SU-DHL-6 (cell line): Measurements from ENCODE around the gene ATP6V1G2.

ENCODE experiments used
- H2AFZ ChIP-seq: fragments of 200-600 bp; sonication (generic); 2 replicates; pipeline ENCODE4 v1.6.1; 2014; ENCODE audit warnings: low read depth, mild to moderate bottlenecking, moderate library complexity, mixed read lengths, antibody characterized with exemption, low read length; ENCODE audit not compliant: severe bottlenecking
- H3F3A ChIP-seq: fragments of 200-600 bp; shearing (Covaris generic); 2 replicates; pipeline ENCODE4 v1.6.0; 2016; ENCODE audit warnings: antibody characterized with exemption, mild to moderate bottlenecking; ENCODE audit not compliant: insufficient read depth
- H3K27ac ChIP-seq: fragments of 200-600 bp; sonication (generic); 2 replicates; pipeline ENCODE4 v1.5.1; 2016; ENCODE audit warnings: low read depth, mild to moderate bottlenecking, low read length, moderate library complexity, mixed read lengths
- H3K27me3 ChIP-seq: fragments of 200-600 bp; sonication (generic), shearing (Covaris generic); 2 replicates; pipeline ENCODE4 v1.6.0; 2014; ENCODE audit warnings: mild to moderate bottlenecking, low read length
- H3K36me3 ChIP-seq: fragments of 200-600 bp; sonication (generic); 2 replicates; pipeline ENCODE4 v1.6.1; 2014; ENCODE audit warnings: mild to moderate bottlenecking, low read length, mixed read lengths
- H3K4me2 ChIP-seq: fragments of 300-600, 200-600 bp; shearing (Covaris generic), sonication (generic); 2 replicates; pipeline ENCODE4 v1.6.0; 2014; ENCODE audit warnings: low read length, low read depth, mild to moderate bottlenecking; ENCODE audit not compliant: poor library complexity, severe bottlenecking
- H3K4me3 ChIP-seq: fragments of 200-600 bp; sonication (generic); 2 replicates; pipeline ENCODE4 v1.5.1; 2014; ENCODE audit warnings: antibody characterized with exemption, low read length, mild to moderate bottlenecking, mixed read lengths; ENCODE audit not compliant: insufficient read depth, poor library complexity, severe bottlenecking
- H3K79me2 ChIP-seq: fragments of 200-600 bp; sonication (generic); 2 replicates; pipeline ENCODE4 v1.6.1; 2014; ENCODE audit warnings: mild to moderate bottlenecking, low read length, moderate library complexity; ENCODE audit not compliant: insufficient read depth
- H3K9ac ChIP-seq: fragments of 200-600 bp; sonication (generic); 2 replicates; pipeline ENCODE4 v1.7.0; 2014; ENCODE audit warnings: mild to moderate bottlenecking, low read length
- H3K9me2 ChIP-seq: fragments of 200-600 bp; sonication (generic); replicated peaks from 2 replicates; pipeline ENCODE4 v1.6.1; 2014; ENCODE audit warnings: low read length; ENCODE audit not compliant: insufficient read depth
- H3K9me3 ChIP-seq: fragments of 200-600 bp; sonication (generic); 2 replicates; pipeline ENCODE4 v1.6.1; 2014; ENCODE audit warnings: low read length, mixed read lengths; ENCODE audit not compliant: insufficient read depth
- H4K20me1 ChIP-seq: fragments of 200-600 bp; sonication (generic); 2 replicates; pipeline ENCODE4 v1.6.1; 2014; ENCODE audit warnings: low read depth, mild to moderate bottlenecking, antibody characterized with exemption, low read length, moderate library complexity, mixed read lengths
- CTCF ChIP-seq: fragments of 200-600 bp; sonication (generic); IDR thresholded peaks from one replicate; pipeline ENCODE4 v1.5.1; 2017; ENCODE audit warnings: antibody characterized with exemption, mild to moderate bottlenecking, low read length, moderate library complexity; ENCODE audit not compliant: insufficient read depth, poor library complexity, severe bottlenecking
- EZH2phosphoT487 ChIP-seq: fragments of 200-600 bp; sonication (generic), shearing (Covaris generic); conservative IDR thresholded peaks from 2 replicates; pipeline ENCODE4 v1.6.1; 2018; ENCODE audit warnings: mild to moderate bottlenecking, antibody characterized with exemption, low read length, moderate library complexity, mixed read lengths

Gene ATP6V1G2

GRCh38 chr6:31560697-31561058 lies 14.3 kb upstream of the ATP6V1G2 start:
- Histone ChIP-seq H2AFZ (no peak overlapping the region), H3K9me3 (no peaks in the 10 kb centered on the region), H3K27me3 (no peaks in the 10 kb centered on the region), H3K36me3 (no peaks in the 10 kb centered on the region), H3K4me2 (peak overlapping the region; percentile 77), H3K27ac (peak overlapping the region; percentile 94), H3K9ac (peak overlapping the region; percentile 69), H3K79me2 (peaks cover 8% of the 10 kb centered on the region; the same call in 1 of the 2 replicates), H3F3A (peaks cover 78% of the 10 kb centered on the region), H3K4me3 (peak overlapping the region; percentile 0), H3K9me2 (no peaks in the 10 kb centered on the region), H4K20me1 (no peaks in the 10 kb centered on the region)
- no peak for TF ChIP-seq EZH2phosphoT487
- no peak for TF ChIP-seq CTCF

GRCh38 chr6:31559958-31560696 lies 13.7 kb upstream of the ATP6V1G2 start:
- Histone ChIP-seq H3K4me2 (peak overlapping the region; percentile 77), H3K27ac (peak overlapping the region; percentile 94)

GRCh38 chr6:31559606-31559957 lies 13.2 kb upstream of the ATP6V1G2 start:
- Histone ChIP-seq H3K27ac (peak overlapping the region; percentile 94), H3K79me2 (peaks cover 12% of the 10 kb centered on the region; the same call in 1 of the 2 replicates), H3K9me2 (no peaks in the 10 kb centered on the region), H3K27me3 (no peaks in the 10 kb centered on the region), H3K4me2 (peak overlapping the region; percentile 77), H3K9ac (peak overlapping the region; percentile 69), H3F3A (peaks cover 76% of the 10 kb centered on the region), H3K9me3 (no peaks in the 10 kb centered on the region), H4K20me1 (no peaks in the 10 kb centered on the region), H3K36me3 (no peaks in the 10 kb centered on the region), H2AFZ (no peak overlapping the region), H3K4me3 (peak overlapping the region; percentile 41)
- TF ChIP-seq EZH2phosphoT487 (no peak), CTCF (no peak)

More at GRCh38 chr6:31559958-31560696, 13.7 kb upstream of the ATP6V1G2 start:
- Histone ChIP-seq H3K27me3 (no peaks in the 10 kb centered on the region), H3K9me2 (no peaks in the 10 kb centered on the region), H3K4me3 (peak overlapping the region; percentile 41), H3K36me3 (no peaks in the 10 kb centered on the region), H3F3A (peaks cover 73% of the 10 kb centered on the region), H3K9me3 (no peaks in the 10 kb centered on the region), H3K79me2 (peaks cover 8% of the 10 kb centered on the region; the same call in 1 of the 2 replicates), H4K20me1 (no peaks in the 10 kb centered on the region), H3K9ac (peak overlapping the region; percentile 69), H2AFZ (no peak overlapping the region)
- TF ChIP-seq CTCF (no peak), EZH2phosphoT487 (no peak)
